GM21390 (cell line): ENCODE data around the gene TP53I11.

ENCODE experiments used
- ATAC-seq: cut with Tn5 transposase; IDR thresholded peaks from one replicate; pipeline ENCODE4 v1.9.1; 2021; ENCODE audit not compliant: unreplicated experiment

Gene TP53I11

DNA sequence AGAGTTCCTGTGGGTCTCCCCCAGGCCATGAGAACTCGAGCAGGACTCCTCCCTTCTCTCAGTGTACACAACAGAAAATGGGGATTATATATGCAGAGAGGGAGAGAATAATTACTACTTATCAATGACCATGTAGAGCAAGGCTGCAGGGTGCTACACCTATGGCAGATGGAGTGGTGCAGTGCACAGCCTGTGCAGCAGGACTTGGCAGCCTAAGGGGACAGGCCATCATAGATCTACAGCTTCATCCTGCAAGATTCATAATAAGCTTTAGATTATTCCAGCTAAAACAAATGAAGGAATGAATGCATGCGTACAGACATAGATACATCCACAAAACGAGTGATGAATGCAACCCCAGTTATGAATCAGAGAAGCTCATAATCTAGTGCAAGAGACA, 8.4 kb upstream of the TP53I11 start:
- no peak for ATAC-seq

DNA sequence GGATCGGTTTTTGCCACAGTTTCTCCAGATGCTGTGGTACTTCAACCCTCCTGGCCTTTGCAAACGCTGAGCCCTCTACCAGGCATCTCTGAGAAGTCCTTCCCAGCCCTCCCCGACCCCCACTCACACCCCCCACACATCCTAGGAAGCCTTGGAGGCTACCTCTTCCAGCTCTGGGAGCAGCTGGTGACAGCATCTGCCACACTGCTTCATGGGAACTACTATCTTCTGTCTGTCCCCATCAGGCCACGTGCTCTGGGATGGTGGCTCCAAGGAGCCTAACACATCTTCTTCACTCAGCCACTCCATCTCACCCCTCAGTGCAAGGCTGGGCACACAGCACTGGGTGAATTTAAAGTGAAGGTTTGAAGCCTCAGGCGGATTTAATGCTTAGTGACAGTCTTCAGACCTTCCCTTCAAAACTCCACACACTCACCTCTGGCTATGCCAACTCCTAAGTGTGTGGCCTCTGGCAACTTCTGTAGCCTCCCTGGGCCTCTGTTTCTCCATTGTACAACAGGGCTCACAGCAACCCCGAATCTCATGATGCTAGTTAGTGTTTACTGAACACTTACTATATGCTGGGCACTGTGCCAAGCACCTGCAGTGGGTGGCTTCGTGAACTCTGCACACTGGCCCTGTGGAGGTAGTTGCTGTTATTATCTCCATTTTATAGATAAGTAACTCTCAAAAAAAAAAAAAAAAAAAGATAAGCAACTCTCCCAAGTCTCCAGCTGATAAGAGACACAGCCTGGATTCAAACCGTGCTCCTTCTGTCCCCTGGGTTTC, 7.3 kb upstream of the TP53I11 start:
- ATAC-seq = no peak

DNA sequence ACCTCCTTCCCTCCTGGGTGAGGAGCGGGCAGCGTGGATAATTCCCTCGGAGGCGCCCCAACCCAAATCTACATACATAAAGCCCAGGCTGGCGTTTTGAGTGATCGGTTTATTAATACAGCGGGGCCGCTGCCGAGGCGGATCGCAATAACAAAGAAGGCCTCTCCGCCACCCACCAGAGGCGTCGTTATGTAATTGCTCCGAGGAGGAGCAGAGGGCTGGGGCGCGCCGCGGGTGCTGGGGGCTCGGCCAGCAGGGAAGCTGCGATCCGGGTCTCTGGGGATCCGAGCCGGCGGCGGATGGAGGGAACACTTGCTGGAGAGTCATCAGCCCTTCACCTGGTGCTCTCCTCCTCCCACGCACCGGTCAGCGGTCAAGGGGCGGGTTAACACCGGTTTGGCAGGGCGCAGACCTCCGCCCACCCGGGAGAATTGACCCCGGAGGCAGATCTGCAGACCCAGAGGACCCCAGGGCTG, 6.4 kb upstream of the TP53I11 start:
- no peak for ATAC-seq

- no peak for ATAC-seq
Measured at GRCh38 chr11:44955015-44955738, 4.5 kb upstream of the TP53I11 start.

DNA sequence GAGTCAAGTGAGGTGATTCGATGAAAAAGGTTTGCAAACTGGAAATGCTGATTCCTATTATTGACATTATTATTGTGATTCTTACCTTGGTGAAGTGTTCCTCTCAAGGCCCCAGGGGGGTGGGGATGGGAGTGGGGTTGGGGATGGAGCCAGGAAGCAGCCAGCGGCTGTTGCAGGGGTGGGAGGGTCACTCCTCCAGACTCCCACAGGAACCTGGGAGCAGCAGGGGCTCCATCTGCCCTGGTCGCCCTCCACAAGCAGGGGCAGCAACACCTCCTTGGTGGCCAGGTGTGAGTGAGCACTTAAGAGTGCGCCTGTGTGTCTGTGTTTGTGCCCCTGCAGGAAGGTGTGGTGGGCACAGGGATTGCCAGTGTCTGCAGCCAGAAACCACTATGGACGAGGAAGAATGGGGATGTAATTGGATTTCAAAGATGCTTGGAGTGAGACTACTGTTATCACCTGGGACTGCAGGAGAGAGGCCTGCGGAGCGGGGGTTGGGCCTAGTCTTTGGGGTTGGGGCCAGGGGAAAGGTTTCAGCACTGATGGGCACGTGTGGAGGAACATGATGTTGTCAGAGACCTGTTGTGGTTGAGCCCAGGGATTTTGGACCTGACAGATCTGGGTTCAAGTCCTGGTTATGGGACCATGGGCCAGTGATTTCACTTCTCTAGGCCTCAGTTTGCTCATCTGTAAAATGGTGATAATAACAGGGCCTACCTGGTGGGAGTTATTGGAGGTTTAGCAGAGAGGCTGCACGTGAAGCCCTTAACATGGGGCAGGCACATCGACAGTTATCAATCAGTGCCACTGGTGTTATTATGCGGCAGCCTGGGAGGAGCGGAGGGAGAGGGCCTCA, 3.6 kb upstream of the TP53I11 start:
- ATAC-seq = no peak

DNA sequence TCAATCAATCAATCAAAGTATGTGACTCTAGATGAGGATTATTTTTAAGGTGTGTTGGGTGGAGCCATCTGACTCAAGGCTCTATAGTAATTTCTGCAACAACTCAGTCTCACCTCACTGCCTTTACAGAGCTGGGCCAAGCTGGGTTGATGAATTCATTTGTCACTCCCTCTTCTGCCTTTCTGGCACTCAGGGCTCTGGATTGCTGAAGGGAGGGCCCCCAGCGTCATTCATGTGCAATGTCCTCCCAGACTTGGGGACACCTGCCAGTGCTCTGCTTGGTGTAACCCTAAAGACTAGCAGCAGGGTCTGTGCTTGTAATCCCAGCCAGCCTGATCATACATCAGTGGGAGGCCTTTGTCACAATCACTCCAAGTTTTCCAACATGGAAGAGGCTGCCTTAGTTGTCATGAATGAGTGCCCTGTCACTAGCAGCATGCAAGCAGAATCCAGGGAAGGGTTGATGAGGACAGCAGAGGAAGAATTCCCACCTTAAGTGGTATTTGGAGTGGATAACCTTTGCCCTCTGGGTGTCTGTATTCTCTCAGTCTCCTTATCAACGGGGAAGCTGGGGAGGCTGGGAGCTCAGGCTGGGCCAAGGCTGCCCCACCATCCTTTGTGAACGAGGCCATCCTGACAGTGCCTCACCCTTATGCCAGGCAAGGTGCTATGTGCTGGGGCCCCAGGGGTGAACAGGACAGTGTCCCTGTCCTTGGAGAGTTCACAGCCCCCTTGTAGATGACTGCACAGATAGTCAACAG, 2.0 kb upstream of the TP53I11 start:
- ATAC-seq = no peak

DNA sequence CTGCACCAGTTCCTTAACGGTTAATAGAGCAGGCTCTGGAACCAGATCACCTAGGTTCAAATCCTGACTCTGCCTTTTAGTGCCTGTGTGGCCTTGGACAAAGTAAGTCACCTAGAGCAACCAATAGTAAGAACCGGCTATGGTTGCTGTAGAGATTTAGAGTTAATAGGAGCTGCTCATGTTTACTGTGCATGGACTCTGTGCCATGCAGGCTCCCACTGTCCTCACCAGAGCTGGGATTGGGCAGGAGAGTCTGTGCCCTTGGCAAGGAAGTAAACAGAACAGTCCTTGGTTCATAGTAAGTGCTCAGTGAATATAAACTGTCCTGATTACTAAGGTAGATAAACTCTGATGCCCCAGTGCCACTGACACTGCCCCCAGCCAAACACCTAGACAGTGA, 1.4 kb upstream of the TP53I11 start:
- ATAC-seq = no peak

GRCh38 chr11:44950031-44950624, 555 bp downstream of the TP53I11 start:
- no peak for ATAC-seq

GRCh38 chr11:44949160-44950030, 1.3 kb downstream of the TP53I11 start:
- ATAC-seq = no peak

DNA sequence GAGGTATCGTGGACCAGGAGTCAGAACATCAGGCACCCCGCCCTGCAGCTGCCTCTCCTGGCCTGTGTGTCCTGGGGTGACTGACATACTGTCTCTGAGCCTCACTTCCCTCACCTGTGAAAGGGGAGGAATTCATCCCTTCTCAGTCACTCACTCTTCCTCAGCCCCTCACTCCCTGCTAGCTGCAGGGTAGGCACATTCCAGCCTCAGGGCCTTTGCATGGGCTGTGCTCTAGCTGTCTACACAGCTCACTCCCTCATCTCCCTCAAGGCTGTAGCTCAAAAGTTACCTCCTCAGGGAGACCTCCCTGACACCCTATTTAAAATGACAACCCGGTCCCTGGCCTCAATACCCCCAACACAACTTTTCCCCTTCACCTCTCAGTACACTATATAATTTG, 2.5 kb downstream of the TP53I11 start:
- ATAC-seq = no peak

DNA sequence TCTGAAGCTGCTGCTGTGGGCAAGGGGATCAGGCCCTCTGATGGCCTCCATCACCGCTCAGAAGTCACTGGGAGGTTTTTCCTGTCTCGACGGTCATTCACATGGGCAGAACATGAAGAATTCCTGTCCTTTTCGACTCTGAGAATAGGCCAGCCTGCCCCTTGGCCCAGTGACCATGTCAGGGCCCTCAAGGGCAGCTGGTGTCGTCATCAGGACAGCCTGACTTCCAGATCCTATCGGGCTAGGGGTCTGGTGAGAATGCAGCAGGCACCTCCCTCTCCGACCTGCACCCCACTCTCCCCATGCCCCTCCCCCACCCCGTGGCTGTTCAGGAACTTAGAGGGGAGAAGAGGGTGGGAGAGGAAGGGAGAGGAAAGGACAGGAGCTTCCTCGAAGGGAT, 3.6 kb downstream of the TP53I11 start:
- ATAC-seq = no peak

GRCh38 chr11:44946263-44946662, 4.4 kb downstream of the TP53I11 start:
- no peak for ATAC-seq

DNA sequence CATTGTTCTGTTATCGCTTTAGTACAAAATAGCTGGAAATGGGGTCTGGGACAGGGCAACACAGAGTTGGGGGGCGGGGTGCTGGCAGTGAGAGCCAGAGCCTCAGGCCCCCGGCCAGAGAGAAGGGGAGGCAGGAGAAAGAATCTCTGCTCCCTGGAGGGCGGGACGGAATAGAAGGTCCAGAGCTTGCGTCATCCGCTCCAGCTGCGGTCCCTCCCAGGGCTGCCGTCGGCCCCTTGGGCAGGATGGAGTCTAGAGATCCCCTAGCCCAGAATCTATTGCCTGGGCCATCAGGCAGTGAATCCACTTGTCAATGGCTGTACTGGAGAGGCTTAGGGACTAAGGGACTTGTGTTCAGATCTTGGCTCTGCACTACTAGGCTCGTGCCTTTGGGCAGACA, 5.0 kb downstream of the TP53I11 start:
- ATAC-seq = no peak

- no peak for ATAC-seq
Measured at GRCh38 chr11:44944853-44945235, 5.8 kb downstream of the TP53I11 start.

DNA sequence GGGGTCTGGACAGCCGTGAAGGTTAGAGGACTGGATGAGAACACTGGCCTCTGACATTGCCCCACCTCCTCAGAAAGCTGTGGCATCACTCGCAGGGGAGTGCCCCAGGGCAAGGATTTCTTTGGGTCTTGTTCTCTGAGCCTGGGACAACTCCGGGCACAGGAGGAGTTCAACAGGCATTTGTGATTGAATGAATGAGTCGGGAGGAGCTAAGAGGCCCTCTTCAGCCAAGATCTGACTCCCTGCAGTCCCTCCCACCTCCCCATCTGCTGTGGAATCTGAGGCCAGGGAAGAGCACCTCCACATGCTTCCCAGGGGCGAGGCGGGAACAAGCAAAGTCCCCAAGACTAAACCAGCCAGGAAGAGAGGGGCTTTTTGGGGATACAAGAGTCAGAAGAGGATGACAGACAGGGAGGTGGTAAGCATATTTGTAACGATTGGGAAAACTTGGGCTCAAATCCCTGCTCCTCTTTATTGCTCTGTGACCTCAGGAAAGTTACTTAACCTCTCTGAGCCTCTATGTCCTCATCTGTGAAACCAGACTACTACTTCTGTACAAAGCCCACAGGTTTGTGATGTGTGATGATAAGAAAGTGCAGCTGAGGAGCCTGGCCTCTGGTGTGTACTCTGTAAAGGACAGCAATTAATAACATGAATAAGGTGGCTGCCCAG, 6.4 kb downstream of the TP53I11 start:
- ATAC-seq = no peak

GRCh38 chr11:44943696-44944095, 7.0 kb downstream of the TP53I11 start:
- ATAC-seq = no peak

DNA sequence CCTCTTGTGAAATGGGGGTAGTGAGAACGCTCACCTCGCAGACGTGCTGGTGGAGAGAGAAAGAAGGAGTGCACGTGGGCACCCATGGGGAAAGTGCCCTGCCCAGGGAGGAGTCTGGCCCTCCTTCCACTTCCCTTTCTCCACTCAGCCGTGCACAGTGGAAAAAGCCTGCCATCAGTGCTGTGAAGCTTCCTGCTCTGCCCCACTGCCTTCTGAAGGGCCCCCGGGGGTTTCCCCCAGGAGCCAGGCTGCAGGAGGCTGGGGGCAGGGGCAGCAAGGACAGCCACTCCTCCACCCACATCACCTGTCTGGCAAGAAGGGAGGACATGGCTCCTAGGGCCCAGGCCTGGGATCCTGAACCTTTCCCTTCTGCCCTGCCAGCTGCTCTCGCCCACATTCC, 7.6 kb downstream of the TP53I11 start:
- ATAC-seq = peak; percentile 43

DNA sequence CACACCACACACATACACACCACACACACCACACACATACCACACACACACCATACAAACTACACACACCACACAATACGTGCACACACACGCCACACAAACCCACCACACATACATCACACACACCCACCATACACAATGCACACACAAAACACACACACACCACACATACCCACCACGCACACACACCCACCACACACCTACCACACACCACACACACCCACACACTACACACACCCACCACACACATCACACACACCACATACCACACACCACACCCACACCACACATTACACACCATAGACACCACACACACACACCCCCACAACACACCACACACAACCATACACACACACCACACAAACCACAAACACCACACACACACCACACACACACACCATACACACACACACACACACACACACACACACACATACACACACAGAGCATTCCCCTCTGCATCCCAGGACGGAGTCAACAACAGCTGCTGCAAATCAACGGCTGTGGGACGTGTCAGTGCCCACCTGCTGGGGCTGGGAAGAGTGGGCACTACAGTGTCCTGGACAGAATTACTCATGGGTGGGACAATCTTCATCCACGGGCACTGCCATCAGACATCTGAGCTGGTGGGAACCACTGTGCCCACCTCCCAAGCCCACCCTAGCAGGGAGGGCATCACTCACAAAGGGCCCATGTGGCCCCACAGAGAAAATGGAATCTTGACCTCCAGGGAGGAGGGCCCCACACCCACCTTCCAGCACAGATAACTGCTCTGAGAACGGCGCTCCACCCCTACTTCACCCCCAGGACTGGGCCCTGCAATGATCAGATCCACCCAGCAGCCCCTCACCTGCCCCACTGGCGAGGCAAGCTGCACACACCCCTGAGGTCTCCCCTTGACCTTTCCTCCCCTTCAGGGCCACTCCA, 8.4 kb downstream of the TP53I11 start:
- no peak for ATAC-seq
